GM12878 (cell line): ENCODE data around the gene LRIT1. TPM values are rescaled to one million over a fixed set of nuclear protein-coding genes. Genes with fewer than 3 reads are reported as not detected.
A peak's percentile ranks its signal among the peaks of the same experiment; 100 is the strongest.

Experiments
- ATAC-seq: fragments of 200-7000 bp; cut with Tn5 transposase; 3 replicates; pipeline ENCODE4 v1.9.1; 2020; ENCODE audit warnings: mild to moderate bottlenecking, moderate library complexity
- BruUV-seq: library from RNA; stranded (reverse); fragments of 400-500 nt; replicated peaks from 2 replicates; lab custom pipeline; 2021; lab: Mats Ljungman, UMichigan
- CTCF ChIA-PET: fragments of 300-600 bp; sonication (Branson Sonifier 250); formaldehyde crosslinking; extraction: SDS; loops from one replicate; lab custom pipeline; 2021; ENCODE audit warnings: inconsistent platforms; lab: Yijun Ruan, JAX
- POLR2A ChIA-PET: fragments of 350-600 bp; formaldehyde crosslinking; extraction: SDS; loops from one replicate; lab custom pipeline; 2021; ENCODE audit warnings: inconsistent platforms; lab: Charles Lee
- RAD21 ChIA-PET: fragments of 300-600 bp; sonication (Branson Sonifier 250); formaldehyde crosslinking; loops from one replicate; lab custom pipeline; 2023; ENCODE audit warnings: antibody characterized with exemption; ENCODE audit not compliant: unreplicated experiment; lab: Charles Lee
- SMC1A ChIA-PET: fragments of 300-600 bp; sonication (Branson Sonifier 250); formaldehyde crosslinking; loops from one replicate; lab custom pipeline; 2023; ENCODE audit not compliant: unreplicated experiment, uncharacterized antibody; lab: Charles Lee
- DNase-seq: peaks from one replicate; pipeline ENCODE4 v3.0.0-alpha.2; 2011; ENCODE audit warnings: low read depth, low spot score
- FAIRE-seq: peaks from 3 replicates; lab custom pipeline; 2011; peaks lifted over from hg19 to GRCh38; lab: Jason Lieb, UNC
- H2AFZ ChIP-seq: 2 replicates; pipeline ENCODE4 v1.6.0; 2011; ENCODE audit warnings: low read depth, low read length, control low read depth; ENCODE audit not compliant: control insufficient read depth
- H3K27ac ChIP-seq: 2 replicates; pipeline ENCODE4 v1.5.1; 2011; ENCODE audit warnings: control low read depth; ENCODE audit not compliant: control insufficient read depth, insufficient read depth
- H3K27me3 ChIP-seq, 2 experiments: replicated peaks in 1 of 2; 2 replicates each; pipeline versions ENCODE4 v1.6.0 to v1.6.1; 2011; ENCODE audit warnings: low read length in 1 of 2; ENCODE audit not compliant: control insufficient read depth in 2 of 2, insufficient read depth in 2 of 2
- H3K36me3 ChIP-seq, 2 experiments: 2 replicates each; pipeline ENCODE4 v1.5.1; 2011; ENCODE audit warnings: low read length in 1 of 2; ENCODE audit not compliant: control insufficient read depth in 2 of 2, insufficient read depth in 2 of 2
- H3K4me1 ChIP-seq: 2 replicates; pipeline ENCODE4 v1.6.1; 2011; ENCODE audit warnings: mild to moderate bottlenecking, low read length, moderate library complexity, mixed read lengths; ENCODE audit not compliant: control insufficient read depth, insufficient read depth
- H3K4me2 ChIP-seq: 2 replicates; pipeline ENCODE4 v1.6.0; 2011; ENCODE audit warnings: control low read depth; ENCODE audit not compliant: control insufficient read depth, insufficient read depth
- H3K4me3 ChIP-seq: fragments of 200-600 bp; sonication (generic); 2 replicates; pipeline ENCODE4 v1.5.1; 2016
- H3K79me2 ChIP-seq: 2 replicates; pipeline ENCODE4 v1.6.0; 2011; ENCODE audit warnings: low read length; ENCODE audit not compliant: control insufficient read depth, insufficient read depth
- H3K9ac ChIP-seq: 2 replicates; pipeline ENCODE4 v1.8.0; 2011; ENCODE audit warnings: low read length, control low read depth, mixed read lengths; ENCODE audit not compliant: control insufficient read depth, insufficient read depth
- H3K9me3 ChIP-seq: replicated peaks from 3 replicates; pipeline ENCODE4 v1.5.1; 2011; ENCODE audit warnings: mild to moderate bottlenecking, low read length; ENCODE audit not compliant: control insufficient read depth, insufficient read depth
- H4K20me1 ChIP-seq: 2 replicates; pipeline ENCODE4 v1.6.0; 2011; ENCODE audit not compliant: control insufficient read depth, insufficient read depth
- BACH1 ChIP-seq: fragments of 450-650 bp; IDR thresholded peaks from 2 replicates; pipeline ENCODE4 v1.6.1; 2017; ENCODE audit warnings: mild to moderate bottlenecking, borderline replicate concordance
- E4F1 ChIP-seq: fragments of 450-650 bp; IDR thresholded peaks from 2 replicates; pipeline ENCODE4 v1.6.1; 2018; ENCODE audit warnings: borderline replicate concordance, mild to moderate bottlenecking; ENCODE audit not compliant: partially characterized antibody
- HDGF ChIP-seq: fragments of 450-650 bp; IDR thresholded peaks from 2 replicates; pipeline ENCODE4 v1.6.1; 2016; ENCODE audit warnings: antibody characterized with exemption
- JUNB ChIP-seq: IDR thresholded peaks from 2 replicates; pipeline ENCODE4 v1.6.1; 2016; ENCODE audit warnings: antibody characterized with exemption, mild to moderate bottlenecking
- POLR2A ChIP-seq: IDR thresholded peaks from 2 replicates; pipeline ENCODE4 v1.6.1; 2011; ENCODE audit warnings: low read depth, mild to moderate bottlenecking, low read length
- RAD21 ChIP-seq: IDR thresholded peaks from 2 replicates; pipeline ENCODE4 v1.6.1; 2011; ENCODE audit warnings: mild to moderate bottlenecking, low read depth, low read length, moderate library complexity; ENCODE audit not compliant: insufficient read depth
- SMAD1 ChIP-seq: fragments of 450-650 bp; IDR thresholded peaks from 2 replicates; pipeline ENCODE4 v1.6.1; 2018; ENCODE audit warnings: mild to moderate bottlenecking, low read depth; ENCODE audit not compliant: partially characterized antibody
- SMC3 ChIP-seq: IDR thresholded peaks from 2 replicates; pipeline ENCODE4 v1.6.1; 2011; ENCODE audit warnings: low read length, improper control_type of control experiment, borderline replicate concordance
- SPI1 ChIP-seq: IDR thresholded peaks from 2 replicates; pipeline ENCODE4 v1.6.1; 2011; ENCODE audit warnings: low read depth, mild to moderate bottlenecking, low read length, moderate library complexity, borderline replicate concordance; ENCODE audit not compliant: insufficient read depth
- STAT1 ChIP-seq: fragments of 450-650 bp; conservative IDR thresholded peaks from 2 replicates; pipeline ENCODE4 v1.6.1; 2014; ENCODE audit warnings: antibody characterized with exemption, mild to moderate bottlenecking
- YY1 ChIP-seq: IDR thresholded peaks from 2 replicates; pipeline ENCODE4 v1.6.1; 2011; ENCODE audit warnings: low read depth, mild to moderate bottlenecking, low read length
- ZBTB4 ChIP-seq: fragments of 450-650 bp; formaldehyde crosslinking; IDR thresholded peaks from 2 replicates; pipeline ENCODE4 v1.4.0; 2022; ENCODE audit warnings: mild to moderate bottlenecking, moderate library complexity
- ZNF207 ChIP-seq: fragments of 450-650 bp; IDR thresholded peaks from 2 replicates; pipeline ENCODE4 v1.6.1; 2014; ENCODE audit warnings: antibody characterized with exemption, mild to moderate bottlenecking, borderline replicate concordance
- ZZZ3 ChIP-seq: IDR thresholded peaks from 2 replicates; pipeline ENCODE4 v1.6.1; 2011; ENCODE audit warnings: low read depth; ENCODE audit not compliant: control insufficient read depth, insufficient read length
- WGBS: methylation state at CpG from one replicate; pipeline ENCODE4 v1.1.6; 2016; ENCODE audit warnings: low lambda C conversion rate; ENCODE audit not compliant: insufficient replicate concordance, insufficient coverage; ENCODE audit errors: missing lambda C conversion rate; 5-methylcytosine and 5-hydroxymethylcytosine counted together
- in situ Hi-C: fragments of 300-500 bp; cut with MboI; formaldehyde crosslinking; loops from 9 replicates; pipeline ENCODE4 v1.14.3; 2018; ENCODE audit warnings: mixed read lengths
- intact Hi-C: fragments of 100-400 bp; cut with micrococcal nuclease; formaldehyde crosslinking; loops from one replicate; pipeline ENCODE4 v1.14.2; 2022; ENCODE audit not compliant: unreplicated experiment
- polyA plus RNA-seq, 11 experiments: library from polyadenylated mRNA; depleted of rRNA in 4 of 11; unstranded in 6 of 11; stranded (reverse) in 5 of 11; fragments of >200 nt; fragmentation: Nextera tagmentation in 4 of 11; fragmentation: Illumina TruSeq in 1 of 11; extraction: Ambion mirVana in 4 of 11; extraction: Trizol in 1 of 11; gene quantifications; 1 replicate in 1 of 11; 2 replicates in 10 of 11; pipeline versions ENCODE4 v1.2.1 to v1.2.3, GENCODE V29; 2011 to 2016; ENCODE audit warnings: inconsistent platforms in 2 of 11, missing spikeins in 2 of 11, low read depth in 1 of 11
- total RNA-seq, 4 experiments: library from RNA; depleted of rRNA in 3 of 4; stranded (reverse); fragments of >200 nt in 3 of 4; fragmentation: Illumina TruSeq in 1 of 4; extraction: Trizol in 1 of 4; gene quantifications; 2 replicates each; pipeline versions ENCODE4 v1.2.1 to v1.2.3, GENCODE V29; 2013 to 2021

The LRIT1 gene
- total and polyA plus RNA-seq, 10 of the 15 experiments (the other 5 are each of a cell fraction or from before 2014, with no cell fraction given), result not detected

GRCh38 chr10:84269162-84269561 is 27.8 kb upstream of the LRIT1 start (continued):
- no peak for TF ChIP-seq E4F1

GRCh38 chr10:84267503-84268126 is 26.3 kb upstream of the LRIT1 start:
- H3K4me2 ChIP-seq, result no peak overlapping the region
- H3K9me3 ChIP-seq, result no peaks in the 10 kb centered on the region
- no peak overlapping the region for H2AFZ ChIP-seq
- WGBS, result 18% methylated on average over 7 of the region's 7 CpGs
- H3K36me3 ChIP-seq, result no peaks in the 10 kb centered on the region
- POLR2A ChIA-PET, result no interaction called here
- CTCF ChIA-PET, result interaction anchor here (0.5 to 8.3 kb wide), 38 partner anchors 11 to 323 kb away, joined by 3 to 228 read pairs (median 5); no protein-coding TSS in a partner anchor
- intact Hi-C loops (loop anchor here (2.0 to 10.0 kb wide), 2 partner anchors 63 to 447 kb away; no protein-coding TSS in a partner anchor), in situ Hi-C loops (loop anchor here (5.0 kb wide), 2 partner anchors 275 to 450 kb away; no protein-coding TSS in a partner anchor)
- RAD21 ChIA-PET, result interaction anchor here (0.8 to 6.6 kb wide), 12 partner anchors 21 to 275 kb away, joined by 3 to 74 read pairs (median 4); no protein-coding TSS in a partner anchor
- DNase-seq, result no peak
- BruUV-seq, result no TSS peak
- H3K79me2 ChIP-seq, result no peaks in the 10 kb centered on the region
- no peak overlapping the region for H3K27ac ChIP-seq
- H3K9ac ChIP-seq, result no peak overlapping the region
- SMC1A ChIA-PET, result interaction anchor here (0.9 to 4.2 kb wide), 17 partner anchors 25 to 271 kb away, joined by 3 to 60 read pairs (median 4); no protein-coding TSS in a partner anchor
- peaks cover 0 to 2% of the 10 kb centered on the region in 2 experiments; a peak in 3 of 4 replicates for H3K27me3 ChIP-seq
- peak; percentile 89 for ATAC-seq
- H4K20me1 ChIP-seq, result no peaks in the 10 kb centered on the region
- no peak overlapping the region for H3K4me3 ChIP-seq
- no peak for FAIRE-seq
- no peaks in the 10 kb centered on the region for H3K4me1 ChIP-seq
- TF ChIP-seq JUNB, result peak; percentile 45; the same call in 1 of the 2 replicates
- TF ChIP-seq YY1, result peak; percentile 63; the same call in 1 of the 2 replicates
- TF ChIP-seq BACH1, result no peak
- no peak for TF ChIP-seq SPI1
- no peak for TF ChIP-seq STAT1
- peak; percentile 75 for TF ChIP-seq RAD21
- no peak for TF ChIP-seq ZZZ3
- TF ChIP-seq SMC3, result peak; percentile 67; the same call in 1 of the 2 replicates
- TF ChIP-seq POLR2A, result no peak
- no peak for TF ChIP-seq ZNF207
- TF ChIP-seq ZBTB4 (CRISPR knock-in tag), result no peak
- TF ChIP-seq HDGF, result no peak
- no peak for TF ChIP-seq SMAD1
